A673 (cell line): Measurements from ENCODE around the gene SLC18B1. TPM values are rescaled to one million over a fixed set of nuclear protein-coding genes. Genes with fewer than 3 reads are reported as not detected.

Source experiments
- BruUV-seq: library from RNA; stranded (reverse); fragments of 400-500 nt; replicated peaks from 2 replicates; lab custom pipeline; 2021; lab: Mats Ljungman, UMichigan
- CTCF ChIA-PET: fragments of 300-600 bp; sonication (Branson Sonifier 250); formaldehyde crosslinking; loops from one replicate; lab custom pipeline; 2022; ENCODE audit warnings: antibody characterized with exemption; lab: Charles Lee
- POLR2A ChIA-PET: fragments of 300-600 bp; sonication (Branson Sonifier 250); formaldehyde crosslinking; loops from one replicate; lab custom pipeline; 2022; ENCODE audit warnings: antibody characterized with exemption; ENCODE audit not compliant: low non-redundant PET; lab: Charles Lee
- DNase-seq: peaks from one replicate; pipeline ENCODE4 v3.0.0-alpha.2; 2015; ENCODE audit warnings: low spot score
- H3K27ac ChIP-seq: fragments of 200-600 bp; sonication (generic); 2 replicates; pipeline ENCODE4 v1.5.1; 2016; ENCODE audit warnings: mixed run types, low read depth, mild to moderate bottlenecking, mixed read lengths, antibody characterized with exemption, low read length; ENCODE audit not compliant: poor library complexity, severe bottlenecking
- H3K27me3 ChIP-seq: fragments of 200-600 bp; sonication (generic); replicated peaks from 2 replicates; pipeline ENCODE4 v1.6.1; 2017; ENCODE audit warnings: mixed run types, low read depth, mild to moderate bottlenecking, mixed read lengths, antibody characterized with exemption, low read length; ENCODE audit not compliant: insufficient read depth, poor library complexity
- H3K36me3 ChIP-seq: fragments of 200-600 bp; sonication (generic); 2 replicates; pipeline ENCODE4 v1.6.1; 2016; ENCODE audit warnings: mixed run types, mild to moderate bottlenecking, mixed read lengths, antibody characterized with exemption, low read length; ENCODE audit not compliant: insufficient read depth, poor library complexity, severe bottlenecking
- H3K4me1 ChIP-seq: fragments of 200-600 bp; sonication (generic); 2 replicates; pipeline ENCODE4 v1.6.1; 2017; ENCODE audit warnings: mixed run types, mild to moderate bottlenecking, mixed read lengths, antibody characterized with exemption, low read length; ENCODE audit not compliant: insufficient read depth, poor library complexity, severe bottlenecking
- H3K4me3 ChIP-seq: fragments of 200-600 bp; sonication (generic); 2 replicates; pipeline ENCODE4 v1.5.1; 2016; ENCODE audit warnings: low read depth, mixed run types, mild to moderate bottlenecking, mixed read lengths, low read length; ENCODE audit not compliant: poor library complexity, severe bottlenecking
- H3K9me3 ChIP-seq: fragments of 200-600 bp; sonication (generic); 2 replicates; pipeline ENCODE4 v1.6.1; 2016; ENCODE audit warnings: mixed run types, low read depth, mild to moderate bottlenecking, mixed read lengths, antibody characterized with exemption, low read length; ENCODE audit not compliant: poor library complexity, severe bottlenecking
- CTCF ChIP-seq: fragments of 300-800, 200-600 bp; sonication (generic); conservative IDR thresholded peaks from 2 replicates; pipeline ENCODE4 v1.5.1; 2017; ENCODE audit warnings: low read depth, mild to moderate bottlenecking, antibody characterized with exemption, low read length, moderate library complexity, mixed read lengths
- EZH2 ChIP-seq: fragments of 200-600 bp; sonication (generic); IDR thresholded peaks from 2 replicates; pipeline ENCODE4 v1.6.1; 2017; ENCODE audit warnings: borderline replicate concordance, low read depth, mild to moderate bottlenecking, mixed read lengths, antibody characterized with exemption, low read length; ENCODE audit not compliant: poor library complexity, severe bottlenecking
- intact Hi-C: fragments of 100-400 bp; cut with micrococcal nuclease; formaldehyde crosslinking; loops from one replicate; pipeline ENCODE4 v1.10.0; 2022; ENCODE audit not compliant: unreplicated experiment
- total RNA-seq: library from RNA; stranded (reverse); gene quantifications from 2 replicates; pipeline ENCODE4 v1.2.3, GENCODE V29; 2021

Gene SLC18B1
- total RNA-seq, 1 experiment from 2014 or later: 25.2 TPM

GRCh38 chr6:132725471-132725870 lies 73.0 kb downstream of the SLC18B1 start:
- no TSS peak for BruUV-seq
- no peak for DNase-seq
- peaks cover 38% of the 10 kb centered on the region for H3K27me3 ChIP-seq
- intact Hi-C loops: no loop called here
- H3K4me3 ChIP-seq: no peak overlapping the region
- ChIA-PET POLR2A (no interaction called here), CTCF (no interaction called here)
- H3K4me1 ChIP-seq: no peaks in the 10 kb centered on the region
- TF ChIP-seq CTCF (no peak), EZH2 (no peak)
- H3K36me3 ChIP-seq: no peaks in the 10 kb centered on the region
- H3K27ac ChIP-seq: no peak overlapping the region
- no peaks in the 10 kb centered on the region for H3K9me3 ChIP-seq

GRCh38 chr6:132719736-132720448 lies 78.5 kb downstream of the SLC18B1 start:
- no peaks in the 10 kb centered on the region for H3K36me3 ChIP-seq
- H3K27ac ChIP-seq: no peak overlapping the region
- no peak overlapping the region for H3K4me3 ChIP-seq
- intact Hi-C loops: no loop called here
- no peaks in the 10 kb centered on the region for H3K9me3 ChIP-seq
- no peak for DNase-seq
- peaks cover 42% of the 10 kb centered on the region for H3K27me3 ChIP-seq
- TF ChIP-seq EZH2 (no peak), CTCF (no peak)
- H3K4me1 ChIP-seq: no peaks in the 10 kb centered on the region
- CTCF ChIA-PET: no interaction called here
- POLR2A ChIA-PET: no interaction called here
- BruUV-seq: no TSS peak

Other genes with a start within 250 kb of the SLC18B1 start
- gene TAAR8, start 246.0 kb downstream of the SLC18B1 start, total RNA-seq: not detected in 2 replicates
- gene TAAR6, start 228.3 kb downstream of the SLC18B1 start, total RNA-seq: not detected in 2 replicates
- gene TAAR5, start 208.9 kb downstream of the SLC18B1 start, total RNA-seq: not detected in 2 replicates
- gene TAAR2, start 174.4 kb downstream of the SLC18B1 start, total RNA-seq: not detected in 2 replicates
- gene TAAR1, start 139.5 kb downstream of the SLC18B1 start, total RNA-seq: not detected in 2 replicates
- gene VNN1, start 84.6 kb downstream of the SLC18B1 start, total RNA-seq: not detected in 2 replicates
- not detected in 2 replicates for gene VNN2, start 40.7 kb downstream of the SLC18B1 start, total RNA-seq
- 913 and 995 TPM in 2 replicates for gene RPS12, start 15.9 kb upstream of the SLC18B1 start, total RNA-seq